OCI-LY3 (cell line): ENCODE measurements around the gene DNAJC13.

Experiments used
- EZH2phosphoT487 ChIP-seq: fragments of 200-600 bp; shearing (Covaris generic); IDR thresholded peaks from 2 replicates; pipeline ENCODE4 v1.6.1; 2018; ENCODE audit warnings: antibody characterized with exemption, mixed run types, low read depth
- TF ChIP-seq, protein P1 (sequence below): fragments of 200-600, 300-600 bp; sonication (generic); IDR thresholded peaks from 2 replicates; pipeline ENCODE4 v1.5.1; 2014; ENCODE audit warnings: antibody characterized with exemption, low read length, low read depth

DNA sequence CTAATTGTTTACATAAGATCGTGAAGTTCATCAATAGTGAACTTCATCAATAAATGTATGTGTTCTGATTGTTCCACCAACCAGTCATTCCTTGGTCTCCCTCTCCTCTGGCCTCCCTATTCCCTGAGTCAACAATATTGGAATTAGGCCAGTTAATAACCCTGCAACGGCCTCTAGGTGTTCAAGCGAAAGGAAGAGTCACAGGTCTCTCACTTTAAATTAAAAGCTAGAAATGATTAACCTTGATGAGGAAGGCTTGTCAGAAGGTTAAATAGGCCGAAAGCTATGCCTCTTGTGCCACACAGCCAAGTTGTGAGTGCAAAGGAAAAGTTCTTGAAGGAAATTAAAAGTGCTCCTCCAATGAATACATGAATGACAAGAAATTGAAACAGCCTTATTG lies 90.4 kb downstream of the DNAJC13 start:
- TF ChIP-seq, protein P1, sequence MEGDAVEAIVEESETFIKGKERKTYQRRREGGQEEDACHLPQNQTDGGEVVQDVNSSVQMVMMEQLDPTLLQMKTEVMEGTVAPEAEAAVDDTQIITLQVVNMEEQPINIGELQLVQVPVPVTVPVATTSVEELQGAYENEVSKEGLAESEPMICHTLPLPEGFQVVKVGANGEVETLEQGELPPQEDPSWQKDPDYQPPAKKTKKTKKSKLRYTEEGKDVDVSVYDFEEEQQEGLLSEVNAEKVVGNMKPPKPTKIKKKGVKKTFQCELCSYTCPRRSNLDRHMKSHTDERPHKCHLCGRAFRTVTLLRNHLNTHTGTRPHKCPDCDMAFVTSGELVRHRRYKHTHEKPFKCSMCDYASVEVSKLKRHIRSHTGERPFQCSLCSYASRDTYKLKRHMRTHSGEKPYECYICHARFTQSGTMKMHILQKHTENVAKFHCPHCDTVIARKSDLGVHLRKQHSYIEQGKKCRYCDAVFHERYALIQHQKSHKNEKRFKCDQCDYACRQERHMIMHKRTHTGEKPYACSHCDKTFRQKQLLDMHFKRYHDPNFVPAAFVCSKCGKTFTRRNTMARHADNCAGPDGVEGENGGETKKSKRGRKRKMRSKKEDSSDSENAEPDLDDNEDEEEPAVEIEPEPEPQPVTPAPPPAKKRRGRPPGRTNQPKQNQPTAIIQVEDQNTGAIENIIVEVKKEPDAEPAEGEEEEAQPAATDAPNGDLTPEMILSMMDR: no peak
- no peak for TF ChIP-seq EZH2phosphoT487
